ENCODE results near the gene NMU. TPM values are rescaled to one million over a fixed set of nuclear protein-coding genes. Genes with fewer than 3 reads are reported as not detected.

Gene NMU
- total and polyA plus RNA-seq, 9 of the 15 experiments (the other 6 are each of a cell fraction or from before 2014, with no cell fraction given) = 73.8 to 846 (median 599) TPM

DNA sequence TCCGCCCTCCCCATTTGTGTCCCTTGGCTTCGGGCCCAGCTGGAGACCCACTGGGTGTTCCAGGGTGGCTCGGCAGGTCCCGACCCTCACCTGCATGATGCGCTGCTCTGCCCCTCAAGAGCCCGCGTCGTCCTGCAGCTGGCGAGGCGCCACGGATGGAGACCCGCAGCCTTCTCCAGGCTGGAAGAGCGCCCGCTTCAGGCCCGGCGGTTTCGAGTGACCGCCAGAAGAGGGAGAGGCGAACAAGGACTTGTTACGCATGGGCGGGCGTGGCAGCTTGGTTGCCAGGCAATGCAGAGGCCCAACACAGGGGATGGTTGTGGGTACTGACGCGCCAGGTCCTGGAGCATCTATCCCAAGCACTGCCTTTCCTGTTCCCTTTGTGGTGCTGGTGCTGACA is 44.1 kb downstream of the NMU start, which contains the start of gene PDCL2 (continued):
- TF ChIP-seq, protein P1, sequence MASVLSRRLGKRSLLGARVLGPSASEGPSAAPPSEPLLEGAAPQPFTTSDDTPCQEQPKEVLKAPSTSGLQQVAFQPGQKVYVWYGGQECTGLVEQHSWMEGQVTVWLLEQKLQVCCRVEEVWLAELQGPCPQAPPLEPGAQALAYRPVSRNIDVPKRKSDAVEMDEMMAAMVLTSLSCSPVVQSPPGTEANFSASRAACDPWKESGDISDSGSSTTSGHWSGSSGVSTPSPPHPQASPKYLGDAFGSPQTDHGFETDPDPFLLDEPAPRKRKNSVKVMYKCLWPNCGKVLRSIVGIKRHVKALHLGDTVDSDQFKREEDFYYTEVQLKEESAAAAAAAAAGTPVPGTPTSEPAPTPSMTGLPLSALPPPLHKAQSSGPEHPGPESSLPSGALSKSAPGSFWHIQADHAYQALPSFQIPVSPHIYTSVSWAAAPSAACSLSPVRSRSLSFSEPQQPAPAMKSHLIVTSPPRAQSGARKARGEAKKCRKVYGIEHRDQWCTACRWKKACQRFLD (CRISPR knock-in tag; IDR thresholded peaks at IDR 0.05) = no peak
- peak; percentile 86 for TF ChIP-seq POLR2G (IDR thresholded peaks at IDR 0.05; ENCODE audit: low read depth, low read length)
- no peak for TF ChIP-seq CHD2 (IDR thresholded peaks at IDR 0.05; ENCODE audit: low read depth, low read length)
- TF ChIP-seq ZBTB1 (CRISPR knock-in tag; IDR thresholded peaks at IDR 0.05; ENCODE audit: borderline replicate concordance, low read depth) = no peak
- TF ChIP-seq MYNN (IDR thresholded peaks at IDR 0.05) = 0 out of 2 replicates have a peak, but pooled peaks have one; percentile 10
- no peak for TF ChIP-seq MYNN (CRISPR knock-in tag; IDR thresholded peaks at IDR 0.05)
- TF ChIP-seq MXI1 (IDR thresholded peaks at IDR 0.05; ENCODE audit: low read depth, low read length) = no peak
- TF ChIP-seq ETV5 (CRISPR knock-in tag; IDR thresholded peaks at IDR 0.05; ENCODE audit: low read depth) = no peak
- peak; percentile 98 for TF ChIP-seq RBM22 (IDR thresholded peaks at IDR 0.05; ENCODE audit: low read depth, low read length, poor library complexity, severe bottlenecking)
- TF ChIP-seq ZNF232 (CRISPR knock-in tag; IDR thresholded peaks at IDR 0.05) = no peak
- TF ChIP-seq KAT8 (IDR thresholded peaks at IDR 0.05; ENCODE audit: low read depth) = no peak
- no peak for TF ChIP-seq ZNF644 (tag; IDR thresholded peaks at IDR 0.05; ENCODE audit: low read depth)
- 0 out of 2 replicates have a peak, but pooled peaks have one; percentile 24 for TF ChIP-seq KLF1 (tag; IDR thresholded peaks at IDR 0.05)
- TF ChIP-seq, protein P2, sequence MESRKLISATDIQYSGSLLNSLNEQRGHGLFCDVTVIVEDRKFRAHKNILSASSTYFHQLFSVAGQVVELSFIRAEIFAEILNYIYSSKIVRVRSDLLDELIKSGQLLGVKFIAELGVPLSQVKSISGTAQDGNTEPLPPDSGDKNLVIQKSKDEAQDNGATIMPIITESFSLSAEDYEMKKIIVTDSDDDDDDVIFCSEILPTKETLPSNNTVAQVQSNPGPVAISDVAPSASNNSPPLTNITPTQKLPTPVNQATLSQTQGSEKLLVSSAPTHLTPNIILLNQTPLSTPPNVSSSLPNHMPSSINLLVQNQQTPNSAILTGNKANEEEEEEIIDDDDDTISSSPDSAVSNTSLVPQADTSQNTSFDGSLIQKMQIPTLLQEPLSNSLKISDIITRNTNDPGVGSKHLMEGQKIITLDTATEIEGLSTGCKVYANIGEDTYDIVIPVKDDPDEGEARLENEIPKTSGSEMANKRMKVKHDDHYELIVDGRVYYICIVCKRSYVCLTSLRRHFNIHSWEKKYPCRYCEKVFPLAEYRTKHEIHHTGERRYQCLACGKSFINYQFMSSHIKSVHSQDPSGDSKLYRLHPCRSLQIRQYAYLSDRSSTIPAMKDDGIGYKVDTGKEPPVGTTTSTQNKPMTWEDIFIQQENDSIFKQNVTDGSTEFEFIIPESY (CRISPR knock-in tag; IDR thresholded peaks at IDR 0.05) = peak; percentile 99
- no peak for TF ChIP-seq TCF7 (IDR thresholded peaks at IDR 0.05; ENCODE audit: borderline replicate concordance)
- TF ChIP-seq, protein P3, sequence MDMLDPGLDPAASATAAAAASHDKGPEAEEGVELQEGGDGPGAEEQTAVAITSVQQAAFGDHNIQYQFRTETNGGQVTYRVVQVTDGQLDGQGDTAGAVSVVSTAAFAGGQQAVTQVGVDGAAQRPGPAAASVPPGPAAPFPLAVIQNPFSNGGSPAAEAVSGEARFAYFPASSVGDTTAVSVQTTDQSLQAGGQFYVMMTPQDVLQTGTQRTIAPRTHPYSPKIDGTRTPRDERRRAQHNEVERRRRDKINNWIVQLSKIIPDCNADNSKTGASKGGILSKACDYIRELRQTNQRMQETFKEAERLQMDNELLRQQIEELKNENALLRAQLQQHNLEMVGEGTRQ (CRISPR knock-in tag; IDR thresholded peaks at IDR 0.05) = no peak
- TF ChIP-seq PHB (CRISPR knock-in tag; IDR thresholded peaks at IDR 0.05) = no peak
- no peak for TF ChIP-seq MAFF (IDR thresholded peaks at IDR 0.05; ENCODE audit: low read length)
- TF ChIP-seq JUN (IDR thresholded peaks at IDR 0.05; ENCODE audit: borderline replicate concordance, low read depth, low read length) = no peak
- no peak for TF ChIP-seq JUN (CRISPR knock-in tag; IDR thresholded peaks at IDR 0.05; ENCODE audit: borderline replicate concordance)
- TF ChIP-seq ZBTB17 (CRISPR knock-in tag; IDR thresholded peaks at IDR 0.05) = no peak
- TF ChIP-seq, protein P4, sequence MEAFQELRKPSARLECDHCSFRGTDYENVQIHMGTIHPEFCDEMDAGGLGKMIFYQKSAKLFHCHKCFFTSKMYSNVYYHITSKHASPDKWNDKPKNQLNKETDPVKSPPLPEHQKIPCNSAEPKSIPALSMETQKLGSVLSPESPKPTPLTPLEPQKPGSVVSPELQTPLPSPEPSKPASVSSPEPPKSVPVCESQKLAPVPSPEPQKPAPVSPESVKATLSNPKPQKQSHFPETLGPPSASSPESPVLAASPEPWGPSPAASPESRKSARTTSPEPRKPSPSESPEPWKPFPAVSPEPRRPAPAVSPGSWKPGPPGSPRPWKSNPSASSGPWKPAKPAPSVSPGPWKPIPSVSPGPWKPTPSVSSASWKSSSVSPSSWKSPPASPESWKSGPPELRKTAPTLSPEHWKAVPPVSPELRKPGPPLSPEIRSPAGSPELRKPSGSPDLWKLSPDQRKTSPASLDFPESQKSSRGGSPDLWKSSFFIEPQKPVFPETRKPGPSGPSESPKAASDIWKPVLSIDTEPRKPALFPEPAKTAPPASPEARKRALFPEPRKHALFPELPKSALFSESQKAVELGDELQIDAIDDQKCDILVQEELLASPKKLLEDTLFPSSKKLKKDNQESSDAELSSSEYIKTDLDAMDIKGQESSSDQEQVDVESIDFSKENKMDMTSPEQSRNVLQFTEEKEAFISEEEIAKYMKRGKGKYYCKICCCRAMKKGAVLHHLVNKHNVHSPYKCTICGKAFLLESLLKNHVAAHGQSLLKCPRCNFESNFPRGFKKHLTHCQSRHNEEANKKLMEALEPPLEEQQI (IDR thresholded peaks at IDR 0.05) = peak; percentile 38; the same call in 1 of the 2 replicates

Measured in K562 (cell line).